Keratinocyte (primary cell): ENCODE results near the gene TLE7.

Source experiments
- EZH2 ChIP-seq: IDR thresholded peaks from one replicate; pipeline ENCODE4 v1.6.1; 2012; ENCODE audit warnings: inconsistent platforms, mild to moderate bottlenecking, low read length, moderate library complexity
- TF ChIP-seq, protein P1 (sequence below), 3 experiments: IDR thresholded peaks in 1 of 3; conservative IDR thresholded peaks in 1 of 3; optimal IDR thresholded peaks in 1 of 3; 2 replicates in 2 of 3; 3 replicates in 1 of 3; pipeline versions ENCODE3 to v1.5.1; 2011; ENCODE audit warnings: low read length in 3 of 3, mild to moderate bottlenecking in 3 of 3, moderate library complexity in 2 of 3, control low read depth in 1 of 3, inconsistent platforms in 1 of 3; ENCODE audit not compliant: insufficient read depth in 2 of 3; ENCODE audit errors: extremely low read depth in 1 of 3

DNA sequence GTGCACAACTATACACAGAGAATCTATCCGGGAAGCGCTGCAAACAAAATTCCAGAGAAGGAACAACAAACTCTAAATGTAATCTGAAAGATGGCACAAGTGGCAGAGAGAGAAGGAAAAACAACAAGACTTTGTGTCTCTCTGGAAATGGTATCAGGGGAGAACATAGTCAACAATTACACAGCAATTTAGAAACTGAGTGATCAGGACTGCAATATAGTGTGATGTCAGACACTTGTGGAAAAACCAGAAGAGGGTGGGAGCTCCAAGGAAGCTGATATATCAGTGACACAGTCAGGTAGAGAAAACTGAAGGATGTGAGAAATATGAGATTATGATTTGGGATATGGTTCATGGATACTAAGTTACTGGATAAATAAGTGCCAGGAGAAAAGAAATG, 39.1 kb upstream of the TLE7 start:
- TF ChIP-seq, protein P1, sequence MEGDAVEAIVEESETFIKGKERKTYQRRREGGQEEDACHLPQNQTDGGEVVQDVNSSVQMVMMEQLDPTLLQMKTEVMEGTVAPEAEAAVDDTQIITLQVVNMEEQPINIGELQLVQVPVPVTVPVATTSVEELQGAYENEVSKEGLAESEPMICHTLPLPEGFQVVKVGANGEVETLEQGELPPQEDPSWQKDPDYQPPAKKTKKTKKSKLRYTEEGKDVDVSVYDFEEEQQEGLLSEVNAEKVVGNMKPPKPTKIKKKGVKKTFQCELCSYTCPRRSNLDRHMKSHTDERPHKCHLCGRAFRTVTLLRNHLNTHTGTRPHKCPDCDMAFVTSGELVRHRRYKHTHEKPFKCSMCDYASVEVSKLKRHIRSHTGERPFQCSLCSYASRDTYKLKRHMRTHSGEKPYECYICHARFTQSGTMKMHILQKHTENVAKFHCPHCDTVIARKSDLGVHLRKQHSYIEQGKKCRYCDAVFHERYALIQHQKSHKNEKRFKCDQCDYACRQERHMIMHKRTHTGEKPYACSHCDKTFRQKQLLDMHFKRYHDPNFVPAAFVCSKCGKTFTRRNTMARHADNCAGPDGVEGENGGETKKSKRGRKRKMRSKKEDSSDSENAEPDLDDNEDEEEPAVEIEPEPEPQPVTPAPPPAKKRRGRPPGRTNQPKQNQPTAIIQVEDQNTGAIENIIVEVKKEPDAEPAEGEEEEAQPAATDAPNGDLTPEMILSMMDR (optimal IDR thresholded peaks at IDR 0.05 in 1 of 3, IDR thresholded peaks at IDR 0.05 in 1 of 3, conservative IDR thresholded peaks at IDR 0.05 in 1 of 3; ENCODE audit: extremely low read depth in 1 of 3, insufficient read depth in 2 of 3, low read length in 3 of 3), result no peak
- TF ChIP-seq EZH2, result no peak
